ENCODE measurements around the gene SLC11A2. TPM values are rescaled to one million over a fixed set of nuclear protein-coding genes. Genes with fewer than 3 reads are reported as not detected.
"Not testable (repeated sequence)": the region's sequence is repeated elsewhere in the genome, so short reads cannot be mapped to it uniquely, and the experiment has no call there.

SLC11A2 gene
- total RNA-seq, 2 donors from 2014 or later, result 51.8 to 56.3 TPM

DNA sequence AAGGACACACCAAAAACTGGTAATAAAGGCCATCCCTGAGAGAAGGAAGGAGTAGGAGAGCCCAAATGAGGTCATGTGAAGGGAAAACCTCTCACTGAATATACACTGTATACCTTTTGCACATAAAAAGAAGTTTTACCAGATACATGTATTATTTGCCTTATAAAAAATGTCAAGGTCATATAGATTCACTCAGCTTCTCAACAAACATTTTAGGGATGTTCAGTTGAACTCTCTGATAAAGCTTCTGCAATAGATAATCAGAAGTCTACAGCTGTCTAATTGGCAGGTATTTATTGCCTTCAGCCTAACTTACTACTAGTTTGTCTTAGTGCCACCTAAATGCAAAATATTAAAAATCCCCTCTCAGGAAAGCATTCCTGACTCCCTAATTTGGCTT lies 8.7 kb downstream of the SLC11A2 start:
- H3K27ac Mint-ChIP-seq, result no peak overlapping the region

DNA sequence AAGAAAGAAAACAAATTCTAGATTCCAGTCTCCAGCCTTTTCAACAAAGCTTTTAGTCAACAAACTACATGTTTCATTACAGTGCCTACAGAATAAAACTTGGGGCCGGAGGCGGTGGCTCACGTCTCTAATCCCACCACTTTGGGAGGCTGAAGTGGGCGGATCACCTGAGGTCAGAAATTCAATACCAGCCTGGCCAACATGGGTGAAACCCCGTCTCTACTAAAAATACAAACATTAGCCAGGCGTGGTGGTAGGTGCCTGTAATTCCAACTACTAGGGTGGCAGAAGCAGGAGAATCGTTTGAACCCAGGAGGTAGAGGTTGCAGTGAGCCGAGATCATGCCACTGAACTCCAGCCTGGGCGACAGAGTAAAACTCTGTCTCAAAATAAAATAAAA lies 11.7 kb downstream of the SLC11A2 start:
- not testable (repeated sequence) for H3K27me3 Mint-ChIP-seq; ATAC-seq (replicated peaks)

More for the DNA sequence above, 8.7 kb downstream of the SLC11A2 start:
- no peaks in the 10 kb centered on the region for H3K27me3 Mint-ChIP-seq
- H3K4me3 Mint-ChIP-seq, result no peak overlapping the region
- peaks cover 20% of the 10 kb centered on the region for H3K4me1 Mint-ChIP-seq
- ATAC-seq (replicated peaks), result no peak
- H3K9me3 Mint-ChIP-seq, result no peaks in the 10 kb centered on the region
- H3K36me3 Mint-ChIP-seq (ENCODE audit: low read depth), result peaks cover 8% of the 10 kb centered on the region

DNA sequence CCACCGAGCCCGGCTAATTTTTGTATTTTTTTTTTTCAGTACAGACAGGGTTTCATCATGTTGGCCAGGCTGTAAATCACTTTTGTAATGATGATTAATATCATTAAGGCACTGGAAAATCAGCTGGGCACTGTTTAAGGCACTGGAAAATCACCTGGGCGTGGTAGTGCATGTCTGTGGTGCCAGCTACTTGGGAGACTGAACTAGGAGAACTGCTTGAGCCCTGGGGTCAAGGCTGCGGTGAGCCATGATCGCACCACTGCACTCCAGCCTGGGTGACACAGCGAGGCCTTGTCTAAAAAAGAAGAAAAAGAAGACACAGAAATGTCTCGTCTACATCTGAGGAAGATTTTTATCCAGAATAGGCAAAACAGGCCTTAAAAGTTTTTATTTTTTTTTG lies 12.7 kb downstream of the SLC11A2 start:
- peaks cover 9% of the 10 kb centered on the region for H3K36me3 Mint-ChIP-seq (ENCODE audit: low read depth)
- ATAC-seq (replicated peaks), result no peak
- peak overlapping the region; percentile 57 for H3K4me3 Mint-ChIP-seq
- peaks cover 30% of the 10 kb centered on the region for H3K4me1 Mint-ChIP-seq
- H3K9me3 Mint-ChIP-seq, result no peaks in the 10 kb centered on the region
- no peaks in the 10 kb centered on the region for H3K27me3 Mint-ChIP-seq
- peak overlapping the region; percentile 51 for H3K27ac Mint-ChIP-seq

More for the DNA sequence above, 11.7 kb downstream of the SLC11A2 start:
- H3K4me1 Mint-ChIP-seq, result peaks cover 24% of the 10 kb centered on the region
- H3K4me3 Mint-ChIP-seq; H3K27ac Mint-ChIP-seq; H3K9me3 Mint-ChIP-seq; H3K36me3 Mint-ChIP-seq (ENCODE audit: low read depth): not testable (repeated sequence)

DNA sequence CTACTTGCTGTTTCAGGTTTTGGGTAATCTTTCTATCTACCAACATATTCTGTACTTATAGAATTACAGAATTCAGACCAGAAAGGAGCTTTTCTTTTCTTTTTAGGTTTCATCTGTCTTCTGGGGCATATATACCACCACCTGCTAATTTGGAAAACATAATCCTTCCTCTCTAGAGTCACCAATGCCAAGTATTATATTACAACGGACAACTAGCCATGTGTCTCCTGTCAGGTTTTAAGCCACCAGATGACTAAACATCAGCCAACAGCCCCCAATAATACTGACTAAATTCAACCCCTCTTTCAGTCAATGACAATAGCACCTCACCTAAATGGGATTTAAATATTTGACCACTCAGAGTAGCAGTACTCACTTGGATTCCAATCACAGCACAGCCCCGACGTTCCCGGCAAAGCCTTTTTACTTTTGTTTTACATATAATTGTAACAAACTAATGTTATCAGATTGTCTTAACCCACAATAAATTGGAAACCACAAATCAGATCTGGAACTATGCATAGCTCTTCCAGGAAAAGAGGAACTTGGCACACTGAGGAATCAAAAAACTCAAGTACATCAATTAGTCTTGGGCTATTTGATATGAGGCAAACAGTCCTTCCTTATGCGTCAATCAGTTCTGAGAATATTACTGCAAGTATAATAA lies 13.5 kb downstream of the SLC11A2 start:
- H3K36me3 Mint-ChIP-seq (ENCODE audit: low read depth), result peaks cover 16% of the 10 kb centered on the region
- H3K9me3 Mint-ChIP-seq, result no peaks in the 10 kb centered on the region
- peak overlapping the region; percentile 51 for H3K27ac Mint-ChIP-seq
- H3K4me1 Mint-ChIP-seq, result peaks cover 30% of the 10 kb centered on the region
- H3K27me3 Mint-ChIP-seq, result no peaks in the 10 kb centered on the region
- H3K4me3 Mint-ChIP-seq, result peak overlapping the region; percentile 57
- peak; percentile 30 for ATAC-seq (replicated peaks)

DNA sequence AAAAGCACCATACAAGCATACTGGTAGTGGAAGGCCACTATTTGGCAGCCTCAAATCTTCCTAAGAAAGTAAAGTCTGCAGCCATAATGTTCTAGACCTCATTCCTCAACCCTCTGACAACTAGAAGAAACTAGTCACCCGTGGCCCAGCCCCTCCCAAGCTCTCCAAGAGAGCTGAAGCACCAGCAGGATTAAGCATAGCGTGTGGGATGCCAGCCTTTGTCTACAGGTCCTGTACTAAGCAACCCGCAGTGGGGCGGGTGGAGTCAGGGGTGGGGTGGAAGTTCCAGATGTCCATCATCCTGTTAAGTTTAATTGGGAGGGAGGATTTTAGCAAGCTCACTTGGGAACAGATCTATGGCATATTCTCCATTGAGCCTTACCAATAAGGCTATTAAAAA lies 14.2 kb downstream of the SLC11A2 start:
- Mint-ChIP-seq H3K4me3 (peak overlapping the region; percentile 57), H3K9me3 (no peaks in the 10 kb centered on the region), H3K27me3 (no peaks in the 10 kb centered on the region), H3K27ac (peak overlapping the region; percentile 51), H3K36me3 (ENCODE audit: low read depth) (peaks cover 24% of the 10 kb centered on the region), H3K4me1 (peaks cover 24% of the 10 kb centered on the region)
- no peak for ATAC-seq (replicated peaks)

DNA sequence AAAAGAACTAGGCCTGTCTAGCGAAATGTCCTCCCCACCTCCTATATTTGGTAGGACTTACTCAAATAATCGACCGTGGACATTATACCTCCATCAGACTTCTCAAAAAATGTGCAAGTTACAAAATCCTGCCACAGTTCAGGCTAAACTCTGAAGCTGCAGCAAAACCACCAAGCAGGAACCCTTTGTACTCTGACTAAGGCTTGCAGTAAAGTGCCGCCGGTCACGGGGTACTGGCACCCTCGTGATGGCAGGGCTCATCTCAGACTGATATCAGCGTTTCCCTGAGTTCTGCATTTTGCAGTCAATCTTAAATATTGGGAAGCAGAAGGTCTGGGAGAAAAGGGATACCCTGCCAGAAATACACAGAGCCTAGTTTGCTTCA lies 17.1 kb downstream of the SLC11A2 start:
- H3K4me1 Mint-ChIP-seq, result peaks cover 24% of the 10 kb centered on the region
- no peaks in the 10 kb centered on the region for H3K9me3 Mint-ChIP-seq
- peak; percentile 86 for ATAC-seq (replicated peaks)
- peak overlapping the region; percentile 68 for H3K4me3 Mint-ChIP-seq
- H3K27me3 Mint-ChIP-seq, result no peaks in the 10 kb centered on the region
- peak overlapping the region; percentile 86 for H3K27ac Mint-ChIP-seq
- H3K36me3 Mint-ChIP-seq (ENCODE audit: low read depth), result peaks cover 53% of the 10 kb centered on the region

DNA sequence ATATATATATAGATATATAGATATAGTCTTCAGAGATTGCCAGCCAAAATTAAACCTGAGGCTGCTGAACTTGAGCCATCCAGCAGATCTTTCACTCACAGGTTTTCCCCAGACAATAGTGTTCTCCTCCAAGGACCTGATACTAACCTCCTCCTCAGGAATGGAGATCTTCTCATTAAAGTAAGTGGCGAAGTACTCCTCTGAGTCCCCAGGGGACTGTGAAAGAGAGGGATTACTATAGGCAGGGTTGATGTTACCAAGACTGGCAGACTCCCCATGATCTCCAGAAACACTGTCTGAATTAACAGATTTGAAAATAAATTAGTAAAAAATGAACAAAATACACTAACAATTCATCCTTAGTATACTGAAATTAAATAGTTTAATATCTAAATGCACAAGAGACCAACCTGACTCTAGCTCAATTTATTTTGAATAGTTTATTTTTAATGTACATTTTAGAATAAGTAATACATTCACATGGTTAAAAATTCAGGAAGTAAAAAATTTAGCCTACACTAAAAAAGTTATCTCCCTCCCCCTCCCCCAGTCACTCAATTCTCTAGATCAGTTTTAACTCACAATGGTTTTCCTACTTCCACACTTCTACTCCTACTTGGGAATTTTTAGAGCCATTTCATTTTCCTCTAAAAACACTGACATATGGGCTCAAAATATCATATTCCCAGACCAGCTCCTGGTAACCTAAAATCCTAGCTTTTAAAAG lies 17.7 kb downstream of the SLC11A2 start:
- H3K27ac Mint-ChIP-seq, result peak overlapping the region; percentile 86
- peaks cover 24% of the 10 kb centered on the region for H3K4me1 Mint-ChIP-seq
- H3K4me3 Mint-ChIP-seq, result peak overlapping the region; percentile 68
- peaks cover 58% of the 10 kb centered on the region for H3K36me3 Mint-ChIP-seq (ENCODE audit: low read depth)
- ATAC-seq (replicated peaks), result no peak
- no peaks in the 10 kb centered on the region for H3K9me3 Mint-ChIP-seq
- no peaks in the 10 kb centered on the region for H3K27me3 Mint-ChIP-seq

DNA sequence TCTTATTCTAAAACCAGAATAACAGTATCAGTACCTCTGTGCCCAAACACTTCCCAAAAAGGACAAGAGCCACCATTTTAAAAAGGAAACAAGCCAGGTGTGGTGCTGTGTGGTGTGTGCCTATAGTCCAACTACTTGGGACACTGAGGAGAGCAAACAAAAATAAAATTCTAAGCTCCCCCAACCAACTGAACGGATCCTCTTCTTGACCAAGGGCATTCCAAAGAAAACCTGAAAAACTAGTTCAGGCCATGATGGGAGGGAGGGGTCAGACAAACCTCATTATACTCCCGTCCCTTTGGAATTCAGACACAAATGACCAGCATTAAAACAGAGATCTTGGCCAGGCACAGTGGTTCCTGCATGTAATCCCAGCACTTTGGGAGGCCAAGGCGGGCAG lies 20.5 kb downstream of the SLC11A2 start:
- Mint-ChIP-seq H3K27ac (no peak overlapping the region), H3K36me3 (ENCODE audit: low read depth) (peaks cover 86% of the 10 kb centered on the region), H3K4me3 (no peak overlapping the region), H3K27me3 (no peaks in the 10 kb centered on the region), H3K4me1 (peaks cover 9% of the 10 kb centered on the region), H3K9me3 (no peaks in the 10 kb centered on the region)
- no peak for ATAC-seq (replicated peaks)

DNA sequence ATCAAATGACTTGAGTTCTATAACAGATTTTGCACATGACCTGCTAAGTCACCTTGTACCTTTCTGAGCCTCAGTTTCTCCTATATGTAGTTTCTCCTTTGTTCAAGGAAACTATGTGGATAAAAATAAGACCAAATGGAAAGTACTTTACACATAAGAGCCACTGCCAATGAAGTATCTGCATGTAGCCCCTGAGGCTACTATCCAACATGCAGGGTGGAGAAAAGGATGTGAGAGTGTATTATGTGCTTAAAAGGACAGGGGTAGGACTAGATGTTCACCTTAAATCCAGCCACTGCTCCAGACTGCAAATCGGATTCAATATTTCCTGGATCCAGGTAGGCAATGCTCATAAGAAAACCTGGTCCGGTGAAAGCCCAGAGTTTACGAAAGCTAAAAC lies 21.2 kb downstream of the SLC11A2 start:
- Mint-ChIP-seq H3K27me3 (no peaks in the 10 kb centered on the region), H3K9me3 (no peaks in the 10 kb centered on the region), H3K4me1 (peaks cover 5% of the 10 kb centered on the region), H3K4me3 (no peak overlapping the region), H3K36me3 (ENCODE audit: low read depth) (peaks cover 93% of the 10 kb centered on the region), H3K27ac (peak overlapping the region; percentile 51)
- no peak for ATAC-seq (replicated peaks)

DNA sequence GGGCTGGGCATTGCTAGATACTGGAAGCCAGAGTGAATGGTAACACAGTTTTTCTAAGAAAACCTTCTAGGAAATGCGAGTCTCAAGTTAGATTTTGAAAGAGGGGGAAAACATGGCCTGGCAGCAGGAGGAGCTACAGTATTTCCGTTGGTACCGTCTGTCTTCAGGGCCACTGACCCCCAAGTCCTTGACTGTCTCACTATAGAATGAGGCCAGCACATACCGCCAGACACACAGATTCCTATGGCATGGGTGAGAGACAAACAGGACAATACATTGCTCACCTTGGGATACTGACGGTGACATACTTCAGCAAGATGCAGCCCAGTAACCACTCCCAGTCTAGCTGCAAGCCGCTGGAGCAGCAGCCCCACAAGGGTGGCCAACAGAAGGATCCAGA lies 21.7 kb downstream of the SLC11A2 start:
- Mint-ChIP-seq H3K4me3 (no peak overlapping the region), H3K27me3 (no peaks in the 10 kb centered on the region), H3K9me3 (no peaks in the 10 kb centered on the region), H3K27ac (peak overlapping the region; percentile 51), H3K4me1 (peaks cover 5% of the 10 kb centered on the region), H3K36me3 (ENCODE audit: low read depth) (peaks cover 98% of the 10 kb centered on the region)
- no peak for ATAC-seq (replicated peaks)

DNA sequence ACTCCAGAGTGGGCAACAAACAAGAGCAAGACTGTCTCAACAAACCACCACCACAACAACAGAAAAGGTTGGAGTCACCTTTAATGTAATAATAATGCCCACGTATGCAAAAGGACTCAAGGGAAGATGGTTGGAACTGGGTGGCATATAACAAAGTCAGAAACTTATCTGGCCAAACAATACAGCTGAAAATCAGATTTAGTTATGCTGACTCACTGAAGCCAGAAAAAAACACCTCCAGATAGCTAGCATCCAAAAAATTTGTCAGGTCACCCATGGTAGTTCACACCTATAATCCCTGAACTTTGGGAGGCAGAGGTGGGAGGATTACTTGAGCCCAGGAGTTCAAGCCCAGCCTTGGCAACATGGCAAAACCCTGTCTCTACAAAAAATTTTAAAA lies 24.4 kb downstream of the SLC11A2 start:
- ATAC-seq (replicated peaks), result no peak
- no peak overlapping the region for H3K27ac Mint-ChIP-seq
- H3K36me3 Mint-ChIP-seq (ENCODE audit: low read depth), result peaks cover 97% of the 10 kb centered on the region
- H3K4me1 Mint-ChIP-seq, result peaks cover 6% of the 10 kb centered on the region
- no peaks in the 10 kb centered on the region for H3K9me3 Mint-ChIP-seq
- H3K27me3 Mint-ChIP-seq, result no peaks in the 10 kb centered on the region
- H3K4me3 Mint-ChIP-seq, result no peak overlapping the region

DNA sequence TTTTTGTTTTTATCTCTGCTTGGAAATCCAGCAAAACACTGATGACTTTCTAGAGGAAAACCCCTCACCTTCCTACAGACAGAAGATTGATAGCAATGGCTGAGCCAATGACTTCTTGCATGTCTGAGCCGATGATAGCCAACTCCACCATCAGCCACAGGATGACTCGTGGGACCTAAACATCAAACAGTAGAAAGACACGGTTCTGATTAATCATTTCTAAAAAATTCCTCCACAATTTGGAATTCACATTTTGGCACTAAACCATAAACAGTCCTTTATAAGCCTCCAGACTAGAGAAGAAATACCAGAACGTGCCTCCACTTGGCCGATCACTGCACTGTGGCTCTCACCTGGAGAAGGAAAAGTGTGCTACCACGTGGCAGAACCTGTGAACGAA lies 25.9 kb downstream of the SLC11A2 start:
- ATAC-seq (replicated peaks), result peak; percentile 70
- H3K4me3 Mint-ChIP-seq, result no peak overlapping the region
- peaks cover 97% of the 10 kb centered on the region for H3K36me3 Mint-ChIP-seq (ENCODE audit: low read depth)
- no peaks in the 10 kb centered on the region for H3K9me3 Mint-ChIP-seq
- peak overlapping the region; percentile 9 for H3K27ac Mint-ChIP-seq
- H3K4me1 Mint-ChIP-seq, result peaks cover 6% of the 10 kb centered on the region
- H3K27me3 Mint-ChIP-seq, result no peaks in the 10 kb centered on the region

DNA sequence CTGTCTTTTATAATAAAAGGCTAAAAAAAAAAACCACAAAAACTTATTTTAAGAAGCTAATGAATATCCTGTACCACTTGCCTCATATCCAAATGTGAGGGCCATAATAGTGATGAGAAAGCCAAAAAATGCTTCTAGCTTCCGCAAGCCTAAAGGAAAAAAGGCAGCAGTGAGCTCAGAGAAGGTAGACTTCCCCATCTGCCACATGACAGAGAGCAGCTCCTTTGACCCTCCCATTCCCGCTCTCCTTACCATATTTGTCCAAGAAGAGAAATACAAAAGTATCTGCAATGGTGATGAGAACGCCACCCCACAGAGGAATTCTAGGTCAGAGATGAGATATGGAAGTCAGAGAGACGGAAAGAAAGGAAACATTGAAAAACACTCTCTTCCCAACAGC lies 27.1 kb downstream of the SLC11A2 start:
- Mint-ChIP-seq H3K4me1 (peaks cover 12% of the 10 kb centered on the region), H3K36me3 (ENCODE audit: low read depth) (peaks cover 97% of the 10 kb centered on the region), H3K9me3 (no peaks in the 10 kb centered on the region), H3K4me3 (peak overlapping the region; percentile 18), H3K27me3 (no peaks in the 10 kb centered on the region), H3K27ac (peak overlapping the region; percentile 38)
- ATAC-seq (replicated peaks), result peak; percentile 23

DNA sequence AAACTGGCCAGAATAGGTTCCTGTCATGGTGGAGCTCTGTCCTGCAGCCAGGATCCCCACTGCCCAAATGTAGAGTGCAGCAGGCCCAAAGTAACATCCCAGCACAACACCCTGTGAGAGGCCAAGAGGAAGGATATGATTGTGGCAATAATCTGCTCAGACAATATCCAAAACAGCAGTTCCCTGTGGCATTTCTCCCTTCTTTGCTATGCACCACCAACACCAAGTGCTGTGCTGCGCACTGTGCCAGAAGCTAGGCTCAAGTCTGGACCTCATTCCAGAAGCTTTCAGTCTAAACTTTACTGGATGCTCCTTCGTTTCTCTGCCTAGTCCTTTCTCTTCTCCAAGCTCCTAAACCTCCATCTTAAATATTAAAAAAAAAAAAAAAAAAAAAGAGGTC lies 33.4 kb downstream of the SLC11A2 start:
- Mint-ChIP-seq H3K9me3 (no peaks in the 10 kb centered on the region), H3K4me1 (peaks cover 22% of the 10 kb centered on the region), H3K27me3 (no peaks in the 10 kb centered on the region), H3K27ac (no peak overlapping the region), H3K4me3 (no peak overlapping the region), H3K36me3 (ENCODE audit: low read depth) (peaks cover 100% of the 10 kb centered on the region)
- no peak for ATAC-seq (replicated peaks)

DNA sequence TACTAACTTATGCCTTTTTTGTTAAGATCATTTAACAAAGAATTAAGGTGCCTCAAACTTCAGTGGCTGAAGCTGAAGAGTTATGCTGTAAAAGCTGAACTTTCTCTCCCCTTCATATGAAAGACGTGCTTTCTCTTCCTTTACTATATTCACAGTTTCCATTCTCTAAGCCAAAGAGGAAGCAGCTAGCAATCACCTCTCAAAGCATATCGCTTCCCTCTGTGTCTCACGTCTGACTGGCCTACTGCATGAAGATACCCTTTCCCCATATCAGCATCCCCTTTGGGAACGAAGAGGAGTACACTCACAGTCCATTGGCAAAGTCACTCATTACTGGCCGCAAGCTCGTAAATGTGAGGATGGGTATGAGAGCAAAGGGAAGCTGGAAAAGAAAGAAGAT lies 34.9 kb downstream of the SLC11A2 start:
- H3K9me3 Mint-ChIP-seq, result no peaks in the 10 kb centered on the region
- H3K36me3 Mint-ChIP-seq (ENCODE audit: low read depth), result peaks cover 100% of the 10 kb centered on the region
- peaks cover 22% of the 10 kb centered on the region for H3K4me1 Mint-ChIP-seq
- no peaks in the 10 kb centered on the region for H3K27me3 Mint-ChIP-seq
- H3K27ac Mint-ChIP-seq, result peak overlapping the region; percentile 59
- ATAC-seq (replicated peaks), result no peak
- H3K4me3 Mint-ChIP-seq, result no peak overlapping the region

Data from activated T-helper 17 cell treated with anti-CD3 and anti-CD28 coated beads, Interleukin-2, amount 50 U/mL, for 72 hours (primary cell).